ENCODE data around the gene TEX52.

Gene TEX52

DNA sequence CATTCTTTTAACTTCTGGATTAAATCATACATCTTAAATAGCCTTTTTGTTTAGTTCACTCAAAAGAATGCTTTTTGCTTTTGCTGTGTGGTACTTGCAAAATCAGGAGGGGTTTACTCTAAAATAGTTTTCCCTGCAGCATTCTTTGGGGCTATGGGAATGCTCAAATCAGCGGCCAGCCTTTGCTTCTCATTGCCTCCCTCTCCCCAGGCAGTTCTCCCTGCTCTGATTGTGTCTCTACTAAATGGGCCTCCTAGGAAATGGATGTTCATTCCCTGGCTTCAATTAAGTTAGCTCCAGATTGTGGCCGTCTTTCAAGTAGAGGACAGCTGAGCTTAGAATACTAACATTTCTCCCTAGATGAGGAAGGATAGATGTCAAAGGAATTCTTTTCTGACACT, 38.2 kb upstream of the TEX52 start:
- Histone ChIP-seq H3K36me3 (no peaks in the 10 kb centered on the region; the same call in none of the 2 replicates), H3K9me3 (no peaks in the 10 kb centered on the region), H3K4me3 (ENCODE audit: low read depth, low read length) (no peak overlapping the region), H3K27me3 (no peaks in the 10 kb centered on the region), H3K4me1 (peaks cover 3% of the 10 kb centered on the region; the same call in 1 of the 2 replicates)
- TF ChIP-seq, protein P1, sequence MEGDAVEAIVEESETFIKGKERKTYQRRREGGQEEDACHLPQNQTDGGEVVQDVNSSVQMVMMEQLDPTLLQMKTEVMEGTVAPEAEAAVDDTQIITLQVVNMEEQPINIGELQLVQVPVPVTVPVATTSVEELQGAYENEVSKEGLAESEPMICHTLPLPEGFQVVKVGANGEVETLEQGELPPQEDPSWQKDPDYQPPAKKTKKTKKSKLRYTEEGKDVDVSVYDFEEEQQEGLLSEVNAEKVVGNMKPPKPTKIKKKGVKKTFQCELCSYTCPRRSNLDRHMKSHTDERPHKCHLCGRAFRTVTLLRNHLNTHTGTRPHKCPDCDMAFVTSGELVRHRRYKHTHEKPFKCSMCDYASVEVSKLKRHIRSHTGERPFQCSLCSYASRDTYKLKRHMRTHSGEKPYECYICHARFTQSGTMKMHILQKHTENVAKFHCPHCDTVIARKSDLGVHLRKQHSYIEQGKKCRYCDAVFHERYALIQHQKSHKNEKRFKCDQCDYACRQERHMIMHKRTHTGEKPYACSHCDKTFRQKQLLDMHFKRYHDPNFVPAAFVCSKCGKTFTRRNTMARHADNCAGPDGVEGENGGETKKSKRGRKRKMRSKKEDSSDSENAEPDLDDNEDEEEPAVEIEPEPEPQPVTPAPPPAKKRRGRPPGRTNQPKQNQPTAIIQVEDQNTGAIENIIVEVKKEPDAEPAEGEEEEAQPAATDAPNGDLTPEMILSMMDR (IDR thresholded peaks at IDR 0.05; ENCODE audit: low read depth, low read length) = no peak
- DNase-seq = no peak

DNA sequence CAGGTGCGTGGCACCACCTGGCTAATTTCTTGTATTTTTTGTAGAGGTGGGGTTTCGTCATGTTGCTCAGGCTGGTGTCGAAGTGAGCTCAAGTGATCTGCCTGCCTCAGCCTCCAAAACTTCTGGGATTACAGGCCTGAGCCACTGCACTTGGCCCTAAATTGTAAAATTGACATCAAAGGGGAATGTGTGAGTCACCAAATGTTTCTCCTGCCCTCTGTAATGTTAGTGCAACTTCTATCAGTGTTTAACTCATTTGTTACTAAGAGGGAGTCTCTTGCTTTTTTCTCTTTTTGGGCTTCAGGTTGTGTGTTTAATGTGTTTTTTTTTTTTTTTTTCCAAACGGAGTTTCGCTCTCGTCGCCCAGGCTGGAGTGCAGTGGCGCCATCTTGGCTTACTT, 36.2 kb upstream of the TEX52 start:
- TF ChIP-seq, protein P1 (IDR thresholded peaks at IDR 0.05; ENCODE audit: low read depth, low read length) = no peak
- DNase-seq = no peak
- Histone ChIP-seq H3K9me3 (no peaks in the 10 kb centered on the region), H3K36me3 (peaks cover 3% of the 10 kb centered on the region), H3K4me3 (ENCODE audit: low read depth, low read length) (no peak overlapping the region), H3K4me1 (peaks cover 3% of the 10 kb centered on the region; the same call in 1 of the 2 replicates), H3K27me3 (no peaks in the 10 kb centered on the region)

DNA sequence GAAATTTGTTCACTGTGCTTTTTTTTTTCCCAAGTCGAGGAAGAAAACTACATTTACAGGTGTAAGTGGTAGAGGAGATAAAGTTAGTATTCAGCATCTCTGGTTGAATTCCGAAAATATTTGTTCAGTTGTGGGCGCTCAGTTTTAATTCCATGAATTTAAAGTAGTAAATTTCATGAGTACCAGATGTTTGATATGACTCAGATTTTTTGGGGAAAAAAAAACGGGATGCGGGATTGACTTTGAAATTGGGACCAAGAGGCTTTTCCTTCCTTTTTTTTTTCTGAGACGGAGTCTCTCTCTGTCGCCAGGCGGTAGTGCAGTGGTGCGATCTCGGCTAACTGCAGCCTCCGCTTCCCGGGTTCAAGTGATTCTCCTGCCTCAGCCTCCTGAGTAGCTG, 35.4 kb upstream of the TEX52 start:
- Histone ChIP-seq H3K27me3 (no peaks in the 10 kb centered on the region), H3K4me1 (peaks cover 3% of the 10 kb centered on the region; the same call in 1 of the 2 replicates), H3K4me3 (ENCODE audit: low read depth, low read length) (peak overlapping the region; percentile 93; the same call in 1 of the 2 replicates), H3K36me3 (peaks cover 4% of the 10 kb centered on the region), H3K9me3 (no peaks in the 10 kb centered on the region)
- TF ChIP-seq, protein P1 (IDR thresholded peaks at IDR 0.05; ENCODE audit: low read depth, low read length) = no peak
- no peak for DNase-seq

DNA sequence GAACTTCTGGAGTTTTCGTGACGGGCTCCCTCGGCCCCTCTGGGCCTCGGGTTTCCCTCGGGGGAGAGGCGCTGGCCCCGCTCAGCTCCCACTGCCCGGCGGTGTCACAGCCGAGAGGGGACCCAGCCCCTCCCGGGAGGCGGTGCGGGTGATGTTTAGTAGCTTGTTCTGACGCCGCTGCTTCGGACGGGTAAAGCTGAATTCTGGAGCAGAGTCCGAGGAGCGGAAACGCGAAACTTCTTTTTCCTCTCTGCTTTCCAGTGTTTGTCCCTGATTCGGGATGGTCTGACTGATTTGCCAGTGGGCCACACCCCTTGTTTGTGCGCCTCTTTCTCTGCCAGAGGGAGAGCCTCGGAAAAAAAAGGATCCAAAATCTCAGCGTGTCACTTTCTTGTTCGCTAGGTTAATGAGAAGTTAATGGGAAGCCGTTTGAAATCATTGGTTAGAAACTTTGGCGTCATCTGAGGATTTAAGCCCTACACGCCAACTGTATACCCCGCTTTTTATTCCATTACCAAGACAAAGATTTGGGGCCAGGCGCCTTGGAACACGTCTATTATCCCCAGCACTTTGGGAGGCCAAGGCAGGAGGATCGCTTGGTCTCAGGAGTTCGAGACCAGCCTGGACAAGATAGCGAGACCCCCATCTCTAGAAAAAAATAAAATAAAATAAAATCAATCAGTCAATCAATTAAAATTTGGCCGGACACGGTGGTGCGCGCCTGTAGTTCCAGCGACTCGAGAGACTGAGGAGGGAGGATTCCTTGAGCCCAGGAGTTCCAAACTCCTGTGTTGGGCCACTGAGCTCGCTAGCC, 34.6 kb upstream of the TEX52 start:
- Histone ChIP-seq H3K4me3 (ENCODE audit: low read depth, low read length) (peak overlapping the region; percentile 93), H3K9me3 (no peaks in the 10 kb centered on the region), H3K4me1 (peaks cover 3% of the 10 kb centered on the region; the same call in 1 of the 2 replicates), H3K36me3 (peaks cover 4% of the 10 kb centered on the region), H3K27me3 (no peaks in the 10 kb centered on the region)
- DNase-seq = peak; percentile 60
- TF ChIP-seq, protein P1 (IDR thresholded peaks at IDR 0.05; ENCODE audit: low read depth, low read length) = no peak

DNA sequence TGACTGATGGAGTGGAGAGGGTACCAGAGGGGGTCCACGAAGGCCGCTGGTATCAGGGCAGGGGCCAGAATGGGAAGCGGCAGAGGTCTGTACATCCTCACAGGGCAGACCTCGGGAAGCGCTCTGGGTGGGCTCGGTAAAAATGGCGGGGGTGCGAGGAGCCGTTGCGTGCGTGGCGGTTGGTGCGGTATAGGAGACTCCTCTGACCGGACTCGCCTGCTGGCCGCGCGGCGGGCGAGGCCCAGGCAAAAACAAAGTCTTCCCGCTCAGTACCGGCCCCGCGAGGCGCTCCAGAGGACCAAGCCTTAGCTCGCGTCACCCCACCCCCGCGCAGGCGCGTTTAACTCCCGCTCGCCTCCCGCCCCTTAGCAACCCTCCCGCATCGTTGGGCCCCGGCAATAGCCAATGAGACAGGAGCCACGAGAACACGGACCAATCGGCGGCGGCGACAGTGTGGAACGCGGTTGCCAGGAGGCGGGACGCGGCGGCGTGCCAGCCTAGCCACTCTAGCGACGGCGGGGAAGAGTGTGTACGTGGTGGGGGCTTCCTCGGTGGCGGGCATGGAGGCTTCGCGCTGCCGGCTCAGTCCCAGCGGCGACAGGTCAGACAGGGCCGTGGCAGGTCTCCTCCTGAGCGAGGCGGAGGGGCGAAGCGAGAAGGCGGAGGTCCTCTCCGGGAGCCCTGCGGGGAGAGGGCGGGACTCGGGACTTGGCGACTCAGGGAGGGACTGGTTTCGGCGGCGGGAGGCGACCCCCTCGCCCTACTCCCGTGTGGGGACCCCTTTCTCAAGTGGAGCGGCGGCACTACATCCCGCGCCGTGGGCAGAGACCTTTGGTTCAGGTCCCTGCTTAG, 33.8 kb upstream of the TEX52 start, which contains the start of gene TULP3:
Gene TULP3, plus strand, starts transcription at position 504 of the 852 bp plus-strand sequence. Its CDS starts 57 bp downstream, at position 561.
- no peaks in the 10 kb centered on the region for H3K9me3 ChIP-seq
- H3K4me3 ChIP-seq (ENCODE audit: low read depth, low read length) = peak within 1 kb of the TSS; percentile 93
- TF ChIP-seq, protein P1 (IDR thresholded peaks at IDR 0.05; ENCODE audit: low read depth, low read length) = no peak
- H3K27me3 ChIP-seq = no peaks in the 10 kb centered on the region
- peaks cover 3% of the 10 kb centered on the region; the same call in 1 of the 2 replicates for H3K4me1 ChIP-seq
- peak; percentile 99 for DNase-seq
- peaks cover 4% of the 10 kb centered on the region for H3K36me3 ChIP-seq
